MV-4-11 (cell line): ENCODE results near the gene BTBD2.
A peak's percentile ranks its signal among the peaks of the same experiment; 100 is the strongest.
"Not testable (repeated sequence)": the region's sequence is repeated elsewhere in the genome, so short reads cannot be mapped to it uniquely, and the experiment has no call there.

Experiments
- DNase-seq: peaks from one replicate; lab custom pipeline; 2025; lab: John Stamatoyannopoulos, UW

The BTBD2 gene

GRCh38 chr19:2039959-2040646, 24.6 kb upstream of the BTBD2 start:
- no peak for DNase-seq

GRCh38 chr19:2039089-2039958, 23.8 kb upstream of the BTBD2 start:
- DNase-seq = no peak

- DNase-seq = no peak
Observed at GRCh38 chr19:2038284-2039088, 23.0 kb upstream of the BTBD2 start.

GRCh38 chr19:2037651-2038255, 22.2 kb upstream of the BTBD2 start:
- DNase-seq = no peak

- no peak for DNase-seq
Observed at GRCh38 chr19:2036424-2036823, 20.9 kb upstream of the BTBD2 start.

- DNase-seq = no peak
Observed at GRCh38 chr19:2035590-2035991, 20.1 kb upstream of the BTBD2 start.

GRCh38 chr19:2034729-2035589, 19.4 kb upstream of the BTBD2 start:
- peak; percentile 40 for DNase-seq

- DNase-seq = not testable (repeated sequence)
Observed at GRCh38 chr19:2034253-2034652, 18.7 kb upstream of the BTBD2 start.

- DNase-seq = no peak
Observed at GRCh38 chr19:2033825-2034159, 18.3 kb upstream of the BTBD2 start.

GRCh38 chr19:2033115-2033824, 17.8 kb upstream of the BTBD2 start:
- DNase-seq = no peak

- DNase-seq = peak; percentile 89
Observed at GRCh38 chr19:2032296-2032941, 16.9 kb upstream of the BTBD2 start.

- peak; percentile 30 for DNase-seq
Observed at GRCh38 chr19:2027361-2027760, 11.8 kb upstream of the BTBD2 start.

- DNase-seq = no peak
Observed at GRCh38 chr19:2026770-2027169, 11.3 kb upstream of the BTBD2 start.

- no peak for DNase-seq
Observed at GRCh38 chr19:2022289-2022688, 6.8 kb upstream of the BTBD2 start.

- DNase-seq = no peak
Observed at GRCh38 chr19:2021453-2022140, 6.1 kb upstream of the BTBD2 start.

GRCh38 chr19:2018752-2019151, 3.2 kb upstream of the BTBD2 start:
- no peak for DNase-seq

GRCh38 chr19:2016041-2016807, 710 bp upstream of the BTBD2 start:
- DNase-seq = peak; percentile 64

- DNase-seq = no peak
Observed at GRCh38 chr19:2014731-2015607, 545 bp downstream of the BTBD2 start.
